ENCODE results near the gene NOC4L. TPM values are rescaled to one million over a fixed set of nuclear protein-coding genes. Genes with fewer than 3 reads are reported as not detected.

The NOC4L gene
- 32.7 and 42.4 TPM in 2 replicates for total RNA-seq (2014; rRNA removed; shearing (Covaris generic))
- polyA plus RNA-seq (2016; fragmentation: Nextera tagmentation; extraction: Ambion mirVana), result 54.7 and 58.5 TPM in 2 replicates
- long read RNA-seq, transcript NOC4L-201 (15 exons, 1,632 nt), result major isoform, 56 of 72 reads
- long read RNA-seq, partial matches to known transcripts, result 4 of 72 reads
- long read RNA-seq, other reads (novel, unspliced or antisense), result 12 of 72 reads

DNA sequence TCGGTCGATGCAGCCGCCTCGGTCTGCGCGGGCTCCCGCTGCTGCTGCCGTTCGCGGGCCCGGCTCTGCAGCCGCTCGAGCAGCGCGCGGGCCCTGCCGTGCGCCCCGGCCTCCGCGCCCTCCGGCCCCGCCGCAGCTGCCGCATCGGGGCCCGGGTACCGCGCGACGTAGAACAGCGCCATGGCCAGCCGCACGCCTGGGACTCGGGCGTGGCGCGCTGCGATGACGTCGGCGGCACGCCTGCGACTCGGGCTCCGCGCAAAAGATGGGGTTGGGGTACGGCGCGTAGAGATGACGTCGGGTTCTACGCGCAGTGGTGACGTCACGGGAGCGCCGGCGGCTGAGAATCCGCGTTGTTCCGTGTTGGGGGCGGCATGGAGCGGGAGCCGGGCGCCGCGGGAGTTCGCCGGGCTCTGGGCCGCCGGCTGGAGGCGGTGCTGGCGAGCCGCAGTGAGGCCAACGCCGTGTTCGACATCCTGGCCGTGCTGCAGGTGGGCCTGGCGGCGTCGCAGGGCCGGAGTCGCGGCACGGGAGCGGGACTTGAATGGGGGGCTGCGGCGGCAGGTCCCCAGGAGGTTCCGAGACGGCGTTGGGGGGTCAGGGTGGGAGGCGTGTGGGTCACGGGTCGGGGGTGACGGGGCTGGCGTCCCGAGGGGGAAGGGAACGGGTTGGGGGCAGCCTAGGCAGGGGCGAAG is at the start of gene NOC4L, which contains the start of gene DDX51:
NOC4L (plus strand) TSS at position 343 of the 695 bp plus-strand sequence; CDS start at position 375, 32 bp downstream.
DDX51 (minus strand) TSS at position 205 of the 695 bp plus-strand sequence; CDS start at position 182, 23 bp downstream.
- 0 out of 2 replicates have a peak, but pooled peaks cover 2% of the 10 kb centered on the region for H3K4me1 ChIP-seq (ENCODE audit: insufficient read depth)
- peaks cover 45% of the 10 kb centered on the region for H3K79me2 ChIP-seq (replicated peaks; ENCODE audit: insufficient read depth)
- DNase-seq (ENCODE audit: low spot score) (peak; percentile 94), ATAC-seq (peak; percentile 85)
- no peaks in the 10 kb centered on the region for H3K27me3 ChIP-seq (ENCODE audit: insufficient read depth)
- peak within 1 kb of the TSS; percentile 86 for H3K4me3 Mint-ChIP-seq
- H3K27ac Mint-ChIP-seq, result peak within 1 kb of the TSS; percentile 84; the same call in 1 of the 2 replicates
- no peaks in the 10 kb centered on the region for H3F3A ChIP-seq (replicated peaks; ENCODE audit: low read depth)
- no peaks in the 10 kb centered on the region for H3K9me2 ChIP-seq (ENCODE audit: insufficient read depth)
- peak within 1 kb of the TSS; percentile 82 for H3K4me3 ChIP-seq
- peak within 1 kb of the TSS; percentile 94 for H3K4me2 ChIP-seq
- no peak within 1 kb of the TSS for H2AFZ ChIP-seq
- peak; percentile 81; the same call in 1 of the 2 replicates for TF ChIP-seq POLR2AphosphoS5 (IDR thresholded peaks at IDR 0.05; ENCODE audit: low read depth)
- TF ChIP-seq, protein P1, sequence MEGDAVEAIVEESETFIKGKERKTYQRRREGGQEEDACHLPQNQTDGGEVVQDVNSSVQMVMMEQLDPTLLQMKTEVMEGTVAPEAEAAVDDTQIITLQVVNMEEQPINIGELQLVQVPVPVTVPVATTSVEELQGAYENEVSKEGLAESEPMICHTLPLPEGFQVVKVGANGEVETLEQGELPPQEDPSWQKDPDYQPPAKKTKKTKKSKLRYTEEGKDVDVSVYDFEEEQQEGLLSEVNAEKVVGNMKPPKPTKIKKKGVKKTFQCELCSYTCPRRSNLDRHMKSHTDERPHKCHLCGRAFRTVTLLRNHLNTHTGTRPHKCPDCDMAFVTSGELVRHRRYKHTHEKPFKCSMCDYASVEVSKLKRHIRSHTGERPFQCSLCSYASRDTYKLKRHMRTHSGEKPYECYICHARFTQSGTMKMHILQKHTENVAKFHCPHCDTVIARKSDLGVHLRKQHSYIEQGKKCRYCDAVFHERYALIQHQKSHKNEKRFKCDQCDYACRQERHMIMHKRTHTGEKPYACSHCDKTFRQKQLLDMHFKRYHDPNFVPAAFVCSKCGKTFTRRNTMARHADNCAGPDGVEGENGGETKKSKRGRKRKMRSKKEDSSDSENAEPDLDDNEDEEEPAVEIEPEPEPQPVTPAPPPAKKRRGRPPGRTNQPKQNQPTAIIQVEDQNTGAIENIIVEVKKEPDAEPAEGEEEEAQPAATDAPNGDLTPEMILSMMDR (conservative IDR thresholded peaks at IDR 0.05; ENCODE audit: low read depth in 2 of 2), result 0 out of 4 replicates have a peak, but pooled peaks of 1 of the 2 experiments have one; percentile 0
- no peak for TF ChIP-seq EZH2 (IDR thresholded peaks at IDR 0.05; ENCODE audit: low read depth, unreplicated experiment)
- TF ChIP-seq, protein P2, sequence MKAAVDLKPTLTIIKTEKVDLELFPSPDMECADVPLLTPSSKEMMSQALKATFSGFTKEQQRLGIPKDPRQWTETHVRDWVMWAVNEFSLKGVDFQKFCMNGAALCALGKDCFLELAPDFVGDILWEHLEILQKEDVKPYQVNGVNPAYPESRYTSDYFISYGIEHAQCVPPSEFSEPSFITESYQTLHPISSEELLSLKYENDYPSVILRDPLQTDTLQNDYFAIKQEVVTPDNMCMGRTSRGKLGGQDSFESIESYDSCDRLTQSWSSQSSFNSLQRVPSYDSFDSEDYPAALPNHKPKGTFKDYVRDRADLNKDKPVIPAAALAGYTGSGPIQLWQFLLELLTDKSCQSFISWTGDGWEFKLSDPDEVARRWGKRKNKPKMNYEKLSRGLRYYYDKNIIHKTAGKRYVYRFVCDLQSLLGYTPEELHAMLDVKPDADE (IDR thresholded peaks at IDR 0.05), result peak; percentile 76
- peak; percentile 100 for TF ChIP-seq CREB1 (CRISPR knock-in tag; IDR thresholded peaks at IDR 0.05; ENCODE audit: low read depth)
- TF ChIP-seq, protein P3, sequence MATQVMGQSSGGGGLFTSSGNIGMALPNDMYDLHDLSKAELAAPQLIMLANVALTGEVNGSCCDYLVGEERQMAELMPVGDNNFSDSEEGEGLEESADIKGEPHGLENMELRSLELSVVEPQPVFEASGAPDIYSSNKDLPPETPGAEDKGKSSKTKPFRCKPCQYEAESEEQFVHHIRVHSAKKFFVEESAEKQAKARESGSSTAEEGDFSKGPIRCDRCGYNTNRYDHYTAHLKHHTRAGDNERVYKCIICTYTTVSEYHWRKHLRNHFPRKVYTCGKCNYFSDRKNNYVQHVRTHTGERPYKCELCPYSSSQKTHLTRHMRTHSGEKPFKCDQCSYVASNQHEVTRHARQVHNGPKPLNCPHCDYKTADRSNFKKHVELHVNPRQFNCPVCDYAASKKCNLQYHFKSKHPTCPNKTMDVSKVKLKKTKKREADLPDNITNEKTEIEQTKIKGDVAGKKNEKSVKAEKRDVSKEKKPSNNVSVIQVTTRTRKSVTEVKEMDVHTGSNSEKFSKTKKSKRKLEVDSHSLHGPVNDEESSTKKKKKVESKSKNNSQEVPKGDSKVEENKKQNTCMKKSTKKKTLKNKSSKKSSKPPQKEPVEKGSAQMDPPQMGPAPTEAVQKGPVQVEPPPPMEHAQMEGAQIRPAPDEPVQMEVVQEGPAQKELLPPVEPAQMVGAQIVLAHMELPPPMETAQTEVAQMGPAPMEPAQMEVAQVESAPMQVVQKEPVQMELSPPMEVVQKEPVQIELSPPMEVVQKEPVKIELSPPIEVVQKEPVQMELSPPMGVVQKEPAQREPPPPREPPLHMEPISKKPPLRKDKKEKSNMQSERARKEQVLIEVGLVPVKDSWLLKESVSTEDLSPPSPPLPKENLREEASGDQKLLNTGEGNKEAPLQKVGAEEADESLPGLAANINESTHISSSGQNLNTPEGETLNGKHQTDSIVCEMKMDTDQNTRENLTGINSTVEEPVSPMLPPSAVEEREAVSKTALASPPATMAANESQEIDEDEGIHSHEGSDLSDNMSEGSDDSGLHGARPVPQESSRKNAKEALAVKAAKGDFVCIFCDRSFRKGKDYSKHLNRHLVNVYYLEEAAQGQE (IDR thresholded peaks at IDR 0.05; ENCODE audit: unreplicated experiment), result peak; percentile 34
- H3K4me1 Mint-ChIP-seq, result peaks cover 6% of the 10 kb centered on the region
- H3K36me3 ChIP-seq (ENCODE audit: insufficient read depth), result no peaks in the 10 kb centered on the region
- peaks cover 2% of the 10 kb centered on the region for H3K9me3 Mint-ChIP-seq
- H3K27ac ChIP-seq (ENCODE audit: low read depth), result no peak within 1 kb of the TSS
- H3K27me3 Mint-ChIP-seq (ENCODE audit: insufficient read depth, low read depth, poor library complexity), result peaks cover 19% of the 10 kb centered on the region
- H4K20me1 ChIP-seq (replicated peaks; ENCODE audit: insufficient read depth), result no peaks in the 10 kb centered on the region; the same call in none of the 2 replicates
- peaks cover 53% of the 10 kb centered on the region for H3K36me3 Mint-ChIP-seq (ENCODE audit: low read depth)

All from GM23338 (cell line).